HepG2 (cell line): Measurements from ENCODE around the gene NDOR1. TPM values are rescaled to one million over a fixed set of nuclear protein-coding genes. Genes with fewer than 3 reads are reported as not detected.

ENCODE experiments used
- ATF1 ChIP-seq: IDR thresholded peaks from 2 replicates; pipeline ENCODE4 v1.6.1; 2016; ENCODE audit warnings: mild to moderate bottlenecking, control low read depth
- BRCA1 ChIP-seq: sonication (generic); formaldehyde crosslinking; IDR thresholded peaks from 2 replicates; pipeline ENCODE4 v1.4.0; 2020; ENCODE audit warnings: missing genetic modification reagents
- KAT7 ChIP-seq: IDR thresholded peaks from 2 replicates; pipeline ENCODE4 v1.6.1; 2018; ENCODE audit warnings: borderline replicate concordance, missing compliant biosample characterization
- KAT8 ChIP-seq: IDR thresholded peaks from 2 replicates; pipeline ENCODE4 v1.6.1; 2016; ENCODE audit warnings: missing genetic modification reagents, missing compliant biosample characterization
- MLXIP ChIP-seq: sonication (generic); formaldehyde crosslinking; IDR thresholded peaks from 2 replicates; pipeline ENCODE4 v1.9.0; 2021; ENCODE audit warnings: missing genetic modification reagents, borderline replicate concordance
- MYNN ChIP-seq: sonication (generic); formaldehyde crosslinking; IDR thresholded peaks from 2 replicates; pipeline ENCODE4 v1.4.0; 2020; ENCODE audit warnings: mild to moderate bottlenecking, low read depth, missing genetic modification reagents
- NRL ChIP-seq: sonication (generic); formaldehyde crosslinking; IDR thresholded peaks from 2 replicates; pipeline ENCODE4 v1.5.0; 2020; ENCODE audit warnings: missing genetic modification reagents, mild to moderate bottlenecking, moderate library complexity, borderline replicate concordance
- PAX8 ChIP-seq: sonication (generic); formaldehyde crosslinking; IDR thresholded peaks from 2 replicates; pipeline ENCODE4 v1.8.0; 2022; ENCODE audit warnings: mild to moderate bottlenecking, missing genetic modification reagents, borderline replicate concordance
- SAFB2 ChIP-seq: sonication (generic); formaldehyde crosslinking; IDR thresholded peaks from 2 replicates; pipeline ENCODE4 v1.5.1; 2020; ENCODE audit warnings: missing genetic modification reagents, low read depth, mild to moderate bottlenecking, borderline replicate concordance
- SALL2 ChIP-seq: sonication (generic); formaldehyde crosslinking; IDR thresholded peaks from 2 replicates; pipeline ENCODE4 v1.8.1; 2023; ENCODE audit warnings: mild to moderate bottlenecking, missing genetic modification reagents, inconsistent platforms
- TEAD2 ChIP-seq: sonication (generic); formaldehyde crosslinking; IDR thresholded peaks from 2 replicates; pipeline ENCODE4 v1.9.0; 2021; ENCODE audit warnings: missing genetic modification reagents
- ZBTB8A ChIP-seq: sonication (generic); formaldehyde crosslinking; IDR thresholded peaks from 2 replicates; pipeline ENCODE4 v1.4.0; 2020; ENCODE audit warnings: mild to moderate bottlenecking, low read depth, missing genetic modification reagents, borderline replicate concordance
- ZMYM3 ChIP-seq: sonication (generic); formaldehyde crosslinking; IDR thresholded peaks from 2 replicates; pipeline ENCODE4 v1.5.1; 2020; ENCODE audit warnings: mild to moderate bottlenecking, missing genetic modification reagents
- ZNF224 ChIP-seq: sonication (generic); formaldehyde crosslinking; IDR thresholded peaks from 2 replicates; pipeline ENCODE4 v1.5.0; 2020; ENCODE audit warnings: mild to moderate bottlenecking, missing genetic modification reagents
- ZNF460 ChIP-seq: sonication (generic); formaldehyde crosslinking; IDR thresholded peaks from 2 replicates; pipeline ENCODE4 v1.5.1; 2020; ENCODE audit warnings: missing genetic modification reagents, mild to moderate bottlenecking, borderline replicate concordance
- ZNF616 ChIP-seq: sonication (generic); formaldehyde crosslinking; IDR thresholded peaks from 2 replicates; pipeline ENCODE4 v1.5.0; 2020; ENCODE audit warnings: low read depth, mild to moderate bottlenecking, missing genetic modification reagents
- ZNF670 ChIP-seq: sonication (generic); formaldehyde crosslinking; IDR thresholded peaks from 2 replicates; pipeline ENCODE4 v1.8.0; 2022; ENCODE audit warnings: mild to moderate bottlenecking, missing genetic modification reagents, borderline replicate concordance
- ZNF766 ChIP-seq: sonication (generic); formaldehyde crosslinking; IDR thresholded peaks from 2 replicates; pipeline ENCODE4 v1.5.0; 2020; ENCODE audit warnings: missing genetic modification reagents, borderline replicate concordance
- polyA plus RNA-seq, 8 experiments: library from polyadenylated mRNA; depleted of rRNA in 3 of 8; stranded (reverse) in 7 of 8; unstranded in 1 of 8; fragments of >200 nt; fragmentation: Illumina TruSeq in 4 of 8; extraction: Trizol in 4 of 8; gene quantifications; 2 replicates each; pipeline versions ENCODE4 v1.2.1 to v1.2.3, GENCODE V29; 2011 to 2016; ENCODE audit warnings: low read depth in 4 of 8, missing spikeins in 1 of 8, mixed read lengths in 1 of 8; ENCODE audit not compliant: insufficient read depth in 1 of 8
- total RNA-seq, 5 experiments: library from RNA; depleted of rRNA; stranded (reverse); fragments of >200 nt; fragmentation: Illumina TruSeq; extraction: Trizol; gene quantifications; 2 replicates each; pipeline ENCODE4 v1.2.3, GENCODE V29; 2016; ENCODE audit warnings: low read depth in 1 of 5
- TF ChIP-seq, protein P1 (sequence below): fragments of 450-650 bp; IDR thresholded peaks from 2 replicates; pipeline ENCODE4 v1.6.1; 2016
- TF ChIP-seq, protein P2 (sequence below): sonication (generic); formaldehyde crosslinking; IDR thresholded peaks from 2 replicates; pipeline ENCODE4 v1.4.0; 2020; ENCODE audit warnings: missing genetic modification reagents, borderline replicate concordance
- TF ChIP-seq, protein P3 (sequence below): sonication (generic); formaldehyde crosslinking; IDR thresholded peaks from 2 replicates; pipeline ENCODE4 v1.5.1; 2020; ENCODE audit warnings: missing genetic modification reagents, mild to moderate bottlenecking, borderline replicate concordance

The NDOR1 gene
- total and polyA plus RNA-seq, 2 of the 13 experiments (the other 11 are each of a cell fraction or from before 2014, with no cell fraction given), result 3.6 to 8.7 TPM

DNA sequence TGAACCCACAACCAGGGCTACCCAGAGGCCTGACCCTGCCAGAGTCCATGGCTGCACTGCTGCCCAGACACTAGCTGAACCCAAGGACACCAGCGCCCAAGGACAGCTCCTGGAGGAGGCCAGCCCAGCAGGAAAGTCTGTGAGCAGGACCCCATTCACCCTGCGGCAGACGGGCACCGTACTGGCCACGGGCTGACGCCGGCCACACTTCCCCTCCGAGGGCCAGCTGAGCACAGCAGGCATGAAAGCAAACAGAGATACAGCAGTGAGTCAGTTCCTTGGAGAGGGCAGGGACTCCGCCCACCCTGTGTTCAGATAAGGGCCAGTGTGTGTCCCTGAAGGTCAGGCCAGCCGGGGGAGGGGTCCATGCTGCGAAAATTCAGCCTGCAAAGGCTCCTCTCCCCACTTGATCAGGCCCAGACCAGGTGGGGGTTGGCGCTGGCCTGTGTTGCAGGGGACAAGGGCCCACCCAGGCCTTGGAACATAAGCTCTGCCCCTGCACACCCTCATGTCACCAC lies 13.3 kb downstream of the NDOR1 start (continued):
- TF ChIP-seq NRL (CRISPR knock-in tag) (peak; percentile 82; the same call in 1 of the 2 replicates), MLXIP (CRISPR knock-in tag) (no peak), ZBTB8A (CRISPR knock-in tag) (no peak), ZMYM3 (CRISPR knock-in tag) (no peak), MYNN (CRISPR knock-in tag) (no peak), ZNF224 (peak; percentile 64; the same call in 1 of the 2 replicates), KAT8 (CRISPR knock-in tag) (peak; percentile 35; the same call in 1 of the 2 replicates), SAFB2 (CRISPR knock-in tag) (no peak), ZNF616 (CRISPR knock-in tag) (no peak), TEAD2 (CRISPR knock-in tag) (no peak), ATF1 (CRISPR knock-in tag) (no peak), ZNF460 (CRISPR knock-in tag) (no peak), ZNF670 (CRISPR knock-in tag) (no peak), PAX8 (CRISPR knock-in tag) (no peak), KAT7 (CRISPR knock-in tag) (no peak), SALL2 (peak; percentile 34; the same call in 1 of the 2 replicates), BRCA1 (CRISPR knock-in tag) (no peak), ZNF766 (CRISPR knock-in tag) (no peak)
- TF ChIP-seq, protein P1, sequence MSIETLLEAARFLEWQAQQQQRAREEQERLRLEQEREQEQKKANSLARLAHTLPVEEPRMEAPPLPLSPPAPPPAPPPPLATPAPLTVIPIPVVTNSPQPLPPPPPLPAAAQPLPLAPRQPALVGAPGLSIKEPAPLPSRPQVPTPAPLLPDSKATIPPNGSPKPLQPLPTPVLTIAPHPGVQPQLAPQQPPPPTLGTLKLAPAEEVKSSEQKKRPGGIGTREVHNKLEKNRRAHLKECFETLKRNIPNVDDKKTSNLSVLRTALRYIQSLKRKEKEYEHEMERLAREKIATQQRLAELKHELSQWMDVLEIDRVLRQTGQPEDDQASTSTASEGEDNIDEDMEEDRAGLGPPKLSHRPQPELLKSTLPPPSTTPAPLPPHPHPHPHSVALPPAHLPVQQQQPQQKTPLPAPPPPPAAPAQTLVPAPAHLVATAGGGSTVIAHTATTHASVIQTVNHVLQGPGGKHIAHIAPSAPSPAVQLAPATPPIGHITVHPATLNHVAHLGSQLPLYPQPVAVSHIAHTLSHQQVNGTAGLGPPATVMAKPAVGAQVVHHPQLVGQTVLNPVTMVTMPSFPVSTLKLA, result no peak
- TF ChIP-seq, protein P2, sequence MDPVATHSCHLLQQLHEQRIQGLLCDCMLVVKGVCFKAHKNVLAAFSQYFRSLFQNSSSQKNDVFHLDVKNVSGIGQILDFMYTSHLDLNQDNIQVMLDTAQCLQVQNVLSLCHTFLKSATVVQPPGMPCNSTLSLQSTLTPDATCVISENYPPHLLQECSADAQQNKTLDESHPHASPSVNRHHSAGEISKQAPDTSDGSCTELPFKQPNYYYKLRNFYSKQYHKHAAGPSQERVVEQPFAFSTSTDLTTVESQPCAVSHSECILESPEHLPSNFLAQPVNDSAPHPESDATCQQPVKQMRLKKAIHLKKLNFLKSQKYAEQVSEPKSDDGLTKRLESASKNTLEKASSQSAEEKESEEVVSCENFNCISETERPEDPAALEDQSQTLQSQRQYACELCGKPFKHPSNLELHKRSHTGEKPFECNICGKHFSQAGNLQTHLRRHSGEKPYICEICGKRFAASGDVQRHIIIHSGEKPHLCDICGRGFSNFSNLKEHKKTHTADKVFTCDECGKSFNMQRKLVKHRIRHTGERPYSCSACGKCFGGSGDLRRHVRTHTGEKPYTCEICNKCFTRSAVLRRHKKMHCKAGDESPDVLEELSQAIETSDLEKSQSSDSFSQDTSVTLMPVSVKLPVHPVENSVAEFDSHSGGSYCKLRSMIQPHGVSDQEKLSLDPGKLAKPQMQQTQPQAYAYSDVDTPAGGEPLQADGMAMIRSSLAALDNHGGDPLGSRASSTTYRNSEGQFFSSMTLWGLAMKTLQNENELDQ, result no peak
- TF ChIP-seq, protein P3, sequence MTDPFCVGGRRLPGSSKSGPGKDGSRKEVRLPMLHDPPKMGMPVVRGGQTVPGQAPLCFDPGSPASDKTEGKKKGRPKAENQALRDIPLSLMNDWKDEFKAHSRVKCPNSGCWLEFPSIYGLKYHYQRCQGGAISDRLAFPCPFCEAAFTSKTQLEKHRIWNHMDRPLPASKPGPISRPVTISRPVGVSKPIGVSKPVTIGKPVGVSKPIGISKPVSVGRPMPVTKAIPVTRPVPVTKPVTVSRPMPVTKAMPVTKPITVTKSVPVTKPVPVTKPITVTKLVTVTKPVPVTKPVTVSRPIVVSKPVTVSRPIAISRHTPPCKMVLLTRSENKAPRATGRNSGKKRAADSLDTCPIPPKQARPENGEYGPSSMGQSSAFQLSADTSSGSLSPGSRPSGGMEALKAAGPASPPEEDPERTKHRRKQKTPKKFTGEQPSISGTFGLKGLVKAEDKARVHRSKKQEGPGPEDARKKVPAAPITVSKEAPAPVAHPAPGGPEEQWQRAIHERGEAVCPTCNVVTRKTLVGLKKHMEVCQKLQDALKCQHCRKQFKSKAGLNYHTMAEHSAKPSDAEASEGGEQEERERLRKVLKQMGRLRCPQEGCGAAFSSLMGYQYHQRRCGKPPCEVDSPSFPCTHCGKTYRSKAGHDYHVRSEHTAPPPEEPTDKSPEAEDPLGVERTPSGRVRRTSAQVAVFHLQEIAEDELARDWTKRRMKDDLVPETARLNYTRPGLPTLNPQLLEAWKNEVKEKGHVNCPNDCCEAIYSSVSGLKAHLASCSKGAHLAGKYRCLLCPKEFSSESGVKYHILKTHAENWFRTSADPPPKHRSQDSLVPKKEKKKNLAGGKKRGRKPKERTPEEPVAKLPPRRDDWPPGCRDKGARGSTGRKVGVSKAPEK, result no peak
